A549 treated with dexamethasone at 1 μM for 4 hours (cell line): ENCODE measurements around the gene PDLIM3. TPM values are rescaled to one million over a fixed set of nuclear protein-coding genes. Genes with fewer than 3 reads are reported as not detected.

Source experiments
- total RNA-seq: library from RNA; stranded (reverse); fragments of 200-300 nt; extraction: Qiagen RNA extraction; gene quantifications from 5 replicates; pipeline ENCODE4 v1.2.3, GENCODE V29; 2022

The PDLIM3 gene, protein sequence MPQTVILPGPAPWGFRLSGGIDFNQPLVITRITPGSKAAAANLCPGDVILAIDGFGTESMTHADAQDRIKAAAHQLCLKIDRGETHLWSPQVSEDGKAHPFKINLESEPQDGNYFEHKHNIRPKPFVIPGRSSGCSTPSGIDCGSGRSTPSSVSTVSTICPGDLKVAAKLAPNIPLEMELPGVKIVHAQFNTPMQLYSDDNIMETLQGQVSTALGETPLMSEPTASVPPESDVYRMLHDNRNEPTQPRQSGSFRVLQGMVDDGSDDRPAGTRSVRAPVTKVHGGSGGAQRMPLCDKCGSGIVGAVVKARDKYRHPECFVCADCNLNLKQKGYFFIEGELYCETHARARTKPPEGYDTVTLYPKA
- total RNA-seq = 0.08 to 0.27 TPM (median 0.14 TPM) in 5 replicates

DNA sequence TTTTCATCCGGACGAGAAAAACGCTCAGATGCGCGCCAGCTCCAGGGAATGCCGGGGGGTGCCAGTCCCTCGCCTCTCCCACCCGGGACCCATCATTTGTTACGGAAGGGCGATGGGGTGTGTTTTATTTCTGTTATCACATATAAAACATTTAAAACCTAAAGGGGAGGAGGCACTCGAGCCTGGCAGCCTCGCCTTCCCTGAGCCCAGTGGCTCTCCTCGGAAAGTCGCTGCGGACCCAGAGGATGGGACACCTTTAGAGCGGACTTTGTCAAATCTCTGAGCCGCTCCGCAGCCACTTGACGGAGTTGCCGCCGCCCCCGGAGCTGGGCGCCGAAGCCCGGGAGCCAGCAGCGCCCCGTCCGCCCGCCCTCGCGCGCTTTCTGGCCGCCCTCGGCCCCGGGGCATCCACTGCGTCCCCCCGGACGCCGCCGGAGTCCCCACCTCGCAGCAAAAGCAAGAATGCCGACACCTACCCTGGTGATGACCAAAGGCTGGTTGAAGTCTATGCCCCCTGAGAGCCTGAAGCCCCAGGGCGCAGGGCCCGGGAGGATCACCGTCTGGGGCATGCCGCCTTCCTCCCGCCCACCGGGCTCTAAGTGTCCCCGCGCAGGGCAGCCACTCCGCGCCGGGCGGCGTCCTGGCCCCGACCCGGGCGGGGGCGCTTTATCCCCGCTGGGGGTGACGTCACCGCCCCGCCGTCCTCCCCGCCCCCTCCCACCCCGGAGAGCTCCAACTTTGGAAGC, at the start of gene PDLIM3:
PDLIM3 (minus strand) TSS at position 642 of the 746 bp plus-strand sequence; CDS start at position 569, 73 bp downstream.

GRCh38 chr4:185471235-185472102, 63.8 kb downstream of the PDLIM3 start, which contains the start of gene CCDC110:
Gene CCDC110, minus strand, starts transcription at chr4:185471733. Its CDS starts 50 bp downstream, at chr4:185471683.

Other genes with a start within 250 kb of the PDLIM3 start
- gene LRP2BP, start 139.6 kb downstream of the PDLIM3 start, total RNA-seq = 0.07 to 0.27 TPM (median 0.12 TPM) in 5 replicates
- 1.7 to 3.4 TPM (median 2.7 TPM) in 5 replicates for gene ANKRD37, start 138.7 kb downstream of the PDLIM3 start, total RNA-seq
- 12.7 to 16.4 TPM (median 14.6 TPM) in 5 replicates for gene UFSP2, start 109.5 kb downstream of the PDLIM3 start, total RNA-seq
- gene CCDC110, start 63.8 kb downstream of the PDLIM3 start, total RNA-seq = 0.05 TPM in 1 of 5 replicates, not detected in the others